ENCODE data around the gene SLC2A5. TPM values are rescaled to one million over a fixed set of nuclear protein-coding genes. Genes with fewer than 3 reads are reported as not detected.

The SLC2A5 gene
- total RNA-seq, 4 donors from 2014 or later = 0.16 to 2.7 (median 0.39) TPM

DNA sequence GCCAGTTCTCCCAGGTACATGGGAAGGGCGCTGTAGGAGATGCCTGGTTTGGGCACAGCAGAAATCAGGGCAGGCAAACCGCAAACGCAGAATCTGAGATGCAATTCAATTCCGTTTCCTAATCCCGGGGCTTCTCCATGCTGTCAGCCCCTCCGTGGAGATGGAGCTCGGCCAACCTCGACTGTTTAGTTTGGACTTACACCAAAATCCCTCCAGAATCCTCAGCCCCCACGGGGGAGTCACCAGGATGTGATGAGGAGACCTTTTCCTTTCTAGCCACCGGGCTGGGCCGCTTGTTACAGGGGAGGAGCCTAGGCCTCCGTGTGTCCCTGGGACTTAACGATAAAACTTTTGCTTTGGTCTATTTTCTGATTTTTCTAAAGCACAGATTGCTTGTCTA lies 51.1 kb downstream of the SLC2A5 start:
- 43% methylated on average over 13 of the region's 13 CpGs; no CpG with 5 or more reads in 1 of the 2 donors for WGBS, 2 donors (ENCODE audit: low coverage in 1 of 2)
- Histone ChIP-seq H3K4me1 (no peaks in the 10 kb centered on the region), H3K27me3 (no peaks in the 10 kb centered on the region), H3K36me3 (no peaks in the 10 kb centered on the region), H3K4me3 (no peak overlapping the region), H3K9me3 (no peaks in the 10 kb centered on the region), H3K27ac (no peak overlapping the region)
- TF ChIP-seq EP300 (IDR thresholded peaks at IDR 0.05) = no peak
- TF ChIP-seq POLR2A (IDR thresholded peaks at IDR 0.05) = no peak
- TF ChIP-seq POLR2AphosphoS5 (IDR thresholded peaks at IDR 0.05) = no peak
- TF ChIP-seq CTCF (IDR thresholded peaks at IDR 0.05) = no peak
- no peak for ATAC-seq

DNA sequence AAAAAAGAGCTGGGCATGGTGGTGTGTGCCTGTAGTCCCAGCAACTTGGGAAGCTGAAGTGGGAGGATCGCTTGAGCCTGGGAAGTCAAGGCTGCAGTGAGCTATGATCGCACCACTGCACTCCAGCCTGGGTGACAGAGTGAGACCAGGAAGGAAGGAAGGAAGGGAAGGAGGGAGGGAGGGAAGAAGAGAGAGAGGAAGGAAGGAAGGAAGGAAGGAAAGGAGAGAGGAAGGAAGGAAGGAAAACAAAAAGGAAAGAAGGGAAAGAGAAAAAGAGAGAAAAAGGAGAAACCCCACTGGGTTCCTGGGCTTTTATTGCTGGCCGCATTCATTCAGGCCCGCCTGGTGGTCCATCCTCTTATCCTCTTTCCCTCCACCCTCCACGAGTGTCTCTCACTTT lies 53.0 kb downstream of the SLC2A5 start:
- H3K4me3 ChIP-seq = no peak overlapping the region
- H3K36me3 ChIP-seq = no peaks in the 10 kb centered on the region
- no peaks in the 10 kb centered on the region for H3K9me3 ChIP-seq
- H3K27ac ChIP-seq = no peak overlapping the region
- no peaks in the 10 kb centered on the region for H3K27me3 ChIP-seq
- no peak for ATAC-seq
- no peak for TF ChIP-seq EP300 (IDR thresholded peaks at IDR 0.05)
- no peak for TF ChIP-seq POLR2AphosphoS5 (IDR thresholded peaks at IDR 0.05)
- TF ChIP-seq CTCF (IDR thresholded peaks at IDR 0.05) = no peak
- no peak for TF ChIP-seq POLR2A (IDR thresholded peaks at IDR 0.05)
- H3K4me1 ChIP-seq = no peaks in the 10 kb centered on the region
- 72 to 84% methylated on average over 3 to 5 of the region's 5 CpGs for WGBS, 2 donors (ENCODE audit: low coverage in 1 of 2)

GRCh38 chr1:9014475-9015375 lies 54.7 kb downstream of the SLC2A5 start:
- TF ChIP-seq POLR2A (IDR thresholded peaks at IDR 0.05) (no peak), POLR2AphosphoS5 (IDR thresholded peaks at IDR 0.05) (no peak), EP300 (IDR thresholded peaks at IDR 0.05) (no peak), CTCF (IDR thresholded peaks at IDR 0.05) (no peak)
- no peak for ATAC-seq
- Histone ChIP-seq H3K9me3 (no peaks in the 10 kb centered on the region), H3K4me3 (no peak overlapping the region), H3K27ac (no peak overlapping the region), H3K4me1 (peaks cover 0 to 7% (median 0%) of the 10 kb centered on the region in 3 donors), H3K36me3 (no peaks in the 10 kb centered on the region), H3K27me3 (no peaks in the 10 kb centered on the region)
- 72 to 86% methylated on average over 2 to 4 of the region's 36 CpGs for WGBS, 2 donors (ENCODE audit: low coverage in 1 of 2)

GRCh38 chr1:9013819-9014218 lies 55.6 kb downstream of the SLC2A5 start:
- no peak for TF ChIP-seq POLR2A (IDR thresholded peaks at IDR 0.05)
- TF ChIP-seq EP300 (IDR thresholded peaks at IDR 0.05) = no peak
- no peak for TF ChIP-seq POLR2AphosphoS5 (IDR thresholded peaks at IDR 0.05)
- TF ChIP-seq CTCF (IDR thresholded peaks at IDR 0.05) = no peak
- ATAC-seq = no peak
- Histone ChIP-seq H3K36me3 (no peaks in the 10 kb centered on the region), H3K27me3 (no peaks in the 10 kb centered on the region), H3K9me3 (no peaks in the 10 kb centered on the region), H3K4me1 (peaks cover 0 to 7% (median 0%) of the 10 kb centered on the region in 3 donors), H3K4me3 (no peak overlapping the region), H3K27ac (no peak overlapping the region)
- WGBS, 2 donors (ENCODE audit: low coverage in 1 of 2) = 77 to 84% methylated on average over 3 to 4 of the region's 8 CpGs

Data from gastroesophageal sphincter (tissue), 4 donors.